ENCODE data around the gene ACP3.
A peak's percentile ranks its signal among the peaks of the same experiment; 100 is the strongest.

Gene ACP3

DNA sequence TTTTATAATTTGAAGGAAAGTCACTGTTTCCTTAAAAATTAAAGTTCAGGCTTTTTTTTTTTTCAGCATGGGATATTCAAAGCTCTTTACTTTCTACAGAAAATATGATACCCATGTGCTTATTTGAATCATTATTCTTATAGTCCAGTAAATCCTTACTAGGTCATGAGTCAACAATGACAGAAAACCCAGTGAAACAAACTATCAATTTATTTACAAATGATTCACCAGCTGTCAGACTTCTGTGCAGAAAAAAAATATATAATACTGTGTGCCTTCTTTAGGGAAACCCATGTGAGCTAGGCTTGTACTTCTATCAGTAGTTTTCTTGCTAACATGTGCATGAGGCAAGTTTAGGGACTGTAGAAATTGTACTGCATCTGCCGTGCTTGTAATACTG, 1.2 kb downstream of the ACP3 start:
- no peak for DNase-seq

DNA sequence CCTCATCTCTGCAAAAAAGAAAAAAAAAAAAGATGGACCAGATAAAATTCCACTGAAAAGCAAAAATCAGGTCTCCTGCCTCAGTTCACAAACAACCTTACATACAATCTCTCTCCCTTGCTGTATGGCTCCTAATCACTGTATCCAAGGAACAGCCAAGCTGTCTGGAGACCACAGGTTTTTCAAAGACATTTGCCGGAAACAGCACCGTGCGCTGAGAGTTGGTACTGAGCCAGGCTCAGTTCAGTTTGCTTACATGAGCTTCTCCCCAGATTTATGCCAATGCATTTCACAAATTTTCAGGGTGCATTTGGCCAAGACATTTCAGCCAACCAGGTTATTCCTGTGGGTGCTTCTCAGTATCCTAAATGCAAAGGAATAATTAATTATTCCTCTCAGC, 4.1 kb downstream of the ACP3 start:
- DNase-seq, result no peak

DNA sequence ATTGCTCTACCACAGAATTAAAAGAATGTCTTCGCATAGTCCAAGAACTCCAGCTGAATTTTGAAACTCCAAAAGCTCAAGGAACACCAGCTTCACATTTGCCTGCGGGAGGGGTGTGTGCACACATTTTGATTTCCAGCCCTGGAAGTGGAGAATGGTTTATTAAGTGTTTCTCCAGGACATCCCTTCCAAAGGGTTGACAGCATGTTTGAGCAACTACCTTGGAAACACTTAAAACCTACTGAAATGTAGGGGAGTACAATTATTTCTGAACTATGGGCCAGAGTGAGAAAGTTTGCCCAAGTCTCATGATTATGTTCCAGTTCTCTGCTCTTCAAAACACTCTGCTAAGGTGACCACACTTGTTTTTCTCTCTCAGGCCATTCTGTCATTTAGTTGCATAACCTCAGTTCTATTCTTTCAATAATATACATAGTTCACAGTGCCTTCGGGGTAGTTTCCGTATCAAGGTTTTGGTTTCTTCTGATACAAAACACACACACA, 7.9 kb downstream of the ACP3 start:
- no peak for DNase-seq

DNA sequence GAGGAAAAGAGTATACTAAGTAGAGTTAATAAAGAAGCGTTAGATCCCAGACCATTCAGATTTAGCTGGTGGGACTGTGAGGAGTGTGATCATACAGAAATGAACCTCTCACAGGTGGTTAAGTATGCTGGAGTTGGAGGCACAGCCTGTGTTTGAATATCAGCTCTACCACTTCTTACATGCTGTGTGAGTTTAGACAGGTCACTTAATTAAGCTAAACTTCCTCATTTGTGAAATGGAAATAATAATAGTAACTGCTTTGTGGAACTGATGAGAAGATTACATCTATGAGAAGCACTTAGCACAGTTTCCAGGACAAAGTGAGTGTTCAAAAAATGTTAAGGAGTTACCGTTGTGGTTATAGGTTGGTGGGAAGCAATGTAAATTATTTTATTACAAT, 8.4 kb downstream of the ACP3 start:
- DNase-seq, result no peak

DNA sequence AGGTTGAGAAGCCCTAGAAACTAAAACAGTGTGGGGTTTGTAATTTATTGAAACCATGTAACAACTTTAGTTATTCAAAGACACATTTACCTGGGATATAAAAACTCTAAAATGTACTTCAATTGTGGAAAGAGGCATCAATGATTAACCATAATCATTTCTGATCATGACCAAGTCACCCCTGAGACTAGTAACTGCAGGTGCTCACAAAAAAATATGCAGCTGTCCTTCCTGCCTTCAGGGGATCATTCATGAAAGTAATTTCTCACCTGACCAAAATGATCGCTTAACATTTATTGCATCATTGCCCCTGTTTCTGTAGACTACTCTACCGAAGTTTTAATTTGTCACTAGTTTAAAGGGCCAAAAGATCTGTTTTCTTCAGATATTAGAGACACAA, 9.0 kb downstream of the ACP3 start:
- no peak for DNase-seq

DNA sequence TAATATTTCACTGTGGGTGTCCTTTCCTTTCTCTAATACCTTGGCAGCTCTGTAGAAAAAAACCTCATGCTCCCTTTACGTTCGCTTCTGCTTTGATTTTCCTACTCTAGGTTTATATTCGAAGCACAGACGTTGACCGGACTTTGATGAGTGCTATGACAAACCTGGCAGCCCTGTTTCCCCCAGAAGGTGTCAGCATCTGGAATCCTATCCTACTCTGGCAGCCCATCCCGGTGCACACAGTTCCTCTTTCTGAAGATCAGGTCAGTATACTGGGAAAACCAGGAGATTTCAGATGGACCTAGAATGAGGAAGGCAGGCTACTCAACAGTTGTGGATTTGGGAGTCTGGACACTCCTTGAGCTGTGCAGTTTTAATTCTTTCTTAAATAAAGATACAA, 14.9 kb downstream of the ACP3 start:
- DNase-seq, result no peak

DNA sequence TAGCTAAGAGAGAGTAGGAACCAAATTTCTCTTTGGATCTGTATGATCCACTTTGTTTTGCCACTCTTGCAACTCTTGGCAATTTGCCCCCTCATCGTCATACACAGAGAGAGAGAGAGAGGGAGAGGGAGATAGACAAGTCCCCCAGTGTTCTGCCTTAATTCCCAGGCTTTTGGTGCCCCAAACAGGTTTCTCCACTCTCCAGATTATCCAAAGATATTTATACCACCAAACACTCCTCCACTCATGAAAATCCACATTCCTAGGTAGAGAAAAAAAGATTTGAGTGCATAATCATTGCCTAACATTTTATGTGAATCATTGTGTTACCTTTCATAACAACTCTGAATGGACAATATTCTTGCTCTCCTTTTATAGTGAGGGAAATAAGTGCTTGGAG, 15.3 kb downstream of the ACP3 start:
- no peak for DNase-seq

DNA sequence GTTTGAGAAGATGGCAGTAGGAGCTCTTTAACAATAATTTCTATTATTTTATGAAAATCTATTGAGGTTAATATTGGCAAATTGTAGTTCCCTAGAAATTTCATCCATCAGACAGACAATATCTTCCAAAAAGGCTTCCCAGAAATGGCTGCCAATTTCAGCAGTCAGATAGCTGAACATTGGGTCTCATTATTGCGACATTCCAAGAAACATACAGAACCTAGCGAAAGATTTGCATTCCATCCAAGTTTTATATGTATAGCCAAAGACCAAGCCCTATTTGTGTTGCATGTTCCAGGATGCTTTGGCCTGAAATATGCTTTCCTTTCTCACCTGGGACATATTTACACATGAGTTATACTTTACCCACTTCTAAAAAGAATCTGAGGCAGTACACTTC, 24.5 kb downstream of the ACP3 start:
- no peak for DNase-seq

DNA sequence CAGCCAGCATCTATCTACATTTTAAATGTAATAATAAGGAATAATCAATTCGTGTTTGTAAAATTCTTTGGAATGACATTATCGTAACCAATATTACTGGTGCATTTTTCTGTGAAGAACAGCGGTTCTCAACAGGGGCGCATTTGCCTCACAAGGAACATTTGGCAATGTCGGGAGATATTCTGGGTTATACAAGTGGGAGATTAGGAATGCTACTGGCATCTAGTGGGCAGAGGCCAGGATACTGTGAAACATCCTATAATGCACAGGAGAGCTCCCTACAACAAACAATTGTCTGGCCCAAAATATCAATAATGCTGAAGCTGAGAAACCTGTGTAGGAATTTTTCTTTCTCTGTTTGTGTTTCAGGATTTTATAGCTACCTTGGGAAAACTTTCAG, 25.0 kb downstream of the ACP3 start:
- DNase-seq, result no peak

DNA sequence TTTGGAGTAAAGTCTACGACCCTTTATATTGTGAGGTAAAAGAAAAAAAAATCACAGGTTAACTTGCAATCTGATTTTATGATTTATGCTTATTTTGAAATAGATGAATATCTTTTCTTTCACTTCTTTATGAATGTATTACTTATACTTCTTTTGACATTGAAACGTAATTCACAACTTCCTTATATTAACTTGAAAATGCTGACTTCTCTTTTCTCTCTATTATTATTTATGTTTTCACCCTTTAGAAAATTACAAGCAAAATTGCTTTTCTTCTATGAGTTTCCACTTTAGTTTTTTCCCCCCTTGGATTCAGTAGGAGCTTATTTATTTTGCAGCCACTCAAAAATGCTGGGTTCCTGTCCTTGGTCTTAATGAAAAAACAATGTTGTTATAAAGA, 25.4 kb downstream of the ACP3 start:
- DNase-seq, result no peak

DNA sequence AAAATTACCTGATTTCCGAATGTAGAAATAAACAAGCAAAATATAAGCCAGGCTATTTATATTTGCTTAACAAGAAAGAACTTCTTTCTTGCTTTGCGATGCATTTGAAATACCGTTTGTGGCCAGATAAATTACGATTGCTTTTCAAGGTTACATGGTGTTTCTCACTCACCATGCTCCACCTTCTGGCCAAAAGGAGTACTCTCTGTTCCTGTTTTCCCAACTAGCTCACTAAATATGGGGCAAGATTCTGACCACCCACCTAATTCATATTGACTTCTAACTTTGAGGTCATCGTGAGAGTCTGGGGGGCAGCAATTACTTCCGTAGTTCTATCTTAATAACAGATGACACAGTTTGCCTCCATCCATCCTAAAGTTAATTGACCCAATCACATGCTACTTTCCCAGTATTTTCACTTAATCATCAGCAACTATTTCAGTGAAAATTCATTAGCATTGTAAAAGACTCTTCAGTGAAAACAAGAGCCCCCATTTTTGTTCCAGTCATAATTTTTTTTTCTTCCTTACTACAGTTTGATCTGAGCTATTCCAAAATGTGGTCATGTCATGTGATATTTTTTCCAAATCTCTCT, 25.9 kb downstream of the ACP3 start:
- no peak for DNase-seq

DNA sequence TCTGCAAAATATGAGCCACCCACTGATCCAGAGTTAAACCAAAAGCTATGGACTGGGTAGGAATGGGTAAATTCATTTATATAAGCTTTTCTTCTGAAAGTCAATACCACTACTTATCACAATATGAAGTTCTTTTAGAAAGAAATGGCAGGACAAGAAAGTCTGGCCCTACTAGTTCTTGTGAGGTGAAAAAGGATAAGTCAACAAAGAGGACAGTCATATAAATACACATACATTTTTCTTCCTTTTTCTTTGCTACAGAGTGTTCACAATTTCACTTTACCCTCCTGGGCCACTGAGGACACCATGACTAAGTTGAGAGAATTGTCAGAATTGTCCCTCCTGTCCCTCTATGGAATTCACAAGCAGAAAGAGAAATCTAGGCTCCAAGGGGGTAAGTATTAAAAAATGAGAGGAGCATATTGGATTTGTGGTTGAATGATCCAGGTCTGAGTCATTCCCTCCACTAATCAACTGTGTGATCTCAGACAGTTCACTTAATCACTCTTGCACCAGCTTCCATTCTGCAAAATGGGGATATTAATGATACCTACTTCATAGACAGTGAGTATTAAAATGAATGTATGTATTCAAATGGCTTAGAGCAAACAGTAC, 27.6 kb downstream of the ACP3 start:
- no peak for DNase-seq

DNA sequence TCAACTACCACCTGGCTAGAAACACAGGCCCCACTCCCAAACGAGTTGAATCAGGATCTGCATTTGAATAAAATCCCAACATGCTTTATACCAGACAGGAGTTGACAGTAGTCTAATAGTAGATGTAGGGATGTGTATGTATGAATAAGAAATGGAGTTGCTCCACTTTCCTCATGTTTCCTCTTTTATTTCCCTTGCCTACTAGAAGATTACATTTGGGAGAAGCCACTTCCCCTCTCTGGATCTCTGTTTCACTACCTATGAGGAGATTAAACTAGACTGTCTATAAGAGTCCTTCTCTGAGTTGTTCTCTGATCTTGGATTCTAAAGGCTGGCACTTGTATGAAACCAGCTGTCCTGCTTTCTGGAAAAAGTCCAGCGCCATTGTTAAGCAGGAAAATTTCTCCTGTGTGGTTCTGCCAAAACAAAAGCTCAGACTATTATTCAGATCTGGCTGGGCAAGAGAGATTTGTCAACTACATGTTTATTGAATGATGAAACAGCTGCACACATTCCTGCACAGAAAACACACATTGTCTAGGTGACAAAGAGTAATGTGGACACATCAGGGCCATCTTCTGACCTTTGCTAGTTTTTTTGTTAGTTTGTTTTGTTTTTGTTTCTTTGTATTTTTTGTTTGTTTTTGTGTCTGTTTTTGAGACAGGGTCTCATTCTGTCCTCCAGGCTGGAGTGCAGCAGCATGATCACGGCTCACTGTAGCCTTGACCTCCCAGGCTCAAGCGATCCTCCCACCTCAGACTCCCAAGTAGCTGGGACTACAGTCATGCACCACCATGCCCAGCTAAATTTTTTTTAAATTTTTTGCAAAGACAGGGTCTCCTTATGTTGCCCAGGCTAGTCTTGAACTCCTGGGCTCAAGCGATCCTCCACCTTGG, 29.9 kb downstream of the ACP3 start:
- no peak for DNase-seq

DNA sequence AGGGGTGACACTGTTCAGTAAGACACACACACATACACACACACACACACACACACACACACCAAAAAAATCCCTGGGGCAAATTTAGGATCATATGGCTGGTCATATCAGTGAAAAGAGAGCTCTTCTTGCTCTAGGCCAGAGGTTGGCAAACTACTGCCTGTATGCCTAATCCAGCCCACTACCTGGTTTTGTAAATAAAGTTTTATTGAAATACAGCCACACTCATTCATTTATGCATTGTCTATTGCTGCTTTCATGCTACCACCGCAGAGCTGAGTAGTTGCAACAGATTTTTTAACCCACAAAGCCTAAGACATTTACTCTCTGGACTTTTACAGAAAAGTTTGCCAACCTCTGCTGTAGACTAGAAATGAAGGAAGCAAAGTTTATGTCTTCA, 30.6 kb downstream of the ACP3 start:
- no peak for DNase-seq

DNA sequence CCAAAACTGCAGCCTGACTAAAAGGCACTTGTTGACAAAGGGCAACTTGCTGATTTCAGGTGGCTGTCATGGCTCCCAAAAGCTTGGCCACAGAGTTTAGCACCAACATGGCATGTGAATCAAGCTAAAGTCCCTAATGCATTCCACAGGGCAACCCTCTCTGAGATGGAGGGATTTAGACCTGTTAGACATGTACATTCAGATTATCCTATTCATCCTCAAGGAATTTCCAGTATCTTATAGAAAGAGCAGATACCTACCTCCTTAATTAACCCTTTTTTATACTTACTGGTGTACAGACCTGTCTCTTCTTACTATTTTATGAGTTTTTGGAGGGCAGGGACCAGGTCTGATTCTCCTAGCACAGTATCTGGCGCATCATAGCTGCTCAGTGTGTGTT, 31.3 kb downstream of the ACP3 start:
- DNase-seq, result no peak

DNA sequence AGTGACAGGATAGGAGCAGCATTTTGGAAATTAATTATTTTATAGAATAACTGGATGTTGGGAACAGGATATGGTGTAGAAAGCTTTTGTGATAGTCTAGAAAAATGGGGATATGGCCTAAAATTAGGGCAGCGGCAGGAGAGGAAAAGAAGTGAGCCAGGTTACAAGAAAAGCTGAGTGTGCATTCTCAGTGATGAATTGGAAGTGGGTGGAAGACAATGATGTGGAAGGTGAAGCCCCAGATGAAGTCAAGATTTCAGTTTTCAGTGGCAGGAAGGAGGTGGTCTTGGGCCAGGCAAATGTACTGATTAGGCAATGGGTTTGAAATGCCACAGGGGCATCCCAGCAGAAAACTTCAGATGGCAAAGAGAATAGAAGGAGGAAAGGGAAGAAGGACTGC, 33.6 kb downstream of the ACP3 start:
- no peak for DNase-seq

DNA sequence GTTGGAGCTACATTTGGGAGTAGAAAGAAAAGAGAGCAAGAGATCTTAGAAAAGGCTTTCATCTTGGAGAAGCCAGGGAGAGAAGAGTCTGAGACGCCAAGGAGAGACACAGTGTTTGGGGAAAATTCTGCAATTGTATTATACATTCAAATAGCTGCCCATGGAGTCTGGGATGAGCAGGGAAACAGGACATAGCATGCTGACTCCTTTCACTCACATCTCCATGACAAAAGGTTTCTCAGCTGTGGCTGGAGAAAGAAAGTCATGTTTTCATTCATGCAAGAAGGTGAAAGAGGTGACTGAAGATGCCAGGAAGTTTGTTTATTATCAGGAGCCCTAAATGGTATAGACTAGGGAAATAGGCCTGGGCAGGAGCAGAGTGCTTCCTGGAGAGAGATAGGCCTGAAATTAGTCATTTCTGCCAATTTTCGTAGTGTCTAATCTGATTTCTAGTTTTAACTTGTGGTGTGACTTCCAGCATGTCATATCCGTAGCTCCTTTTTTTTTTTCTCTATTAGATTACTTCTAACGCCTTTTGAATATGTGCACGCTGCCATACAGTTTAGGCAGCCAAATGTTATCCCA, 34.1 kb downstream of the ACP3 start:
- no peak for DNase-seq

DNA sequence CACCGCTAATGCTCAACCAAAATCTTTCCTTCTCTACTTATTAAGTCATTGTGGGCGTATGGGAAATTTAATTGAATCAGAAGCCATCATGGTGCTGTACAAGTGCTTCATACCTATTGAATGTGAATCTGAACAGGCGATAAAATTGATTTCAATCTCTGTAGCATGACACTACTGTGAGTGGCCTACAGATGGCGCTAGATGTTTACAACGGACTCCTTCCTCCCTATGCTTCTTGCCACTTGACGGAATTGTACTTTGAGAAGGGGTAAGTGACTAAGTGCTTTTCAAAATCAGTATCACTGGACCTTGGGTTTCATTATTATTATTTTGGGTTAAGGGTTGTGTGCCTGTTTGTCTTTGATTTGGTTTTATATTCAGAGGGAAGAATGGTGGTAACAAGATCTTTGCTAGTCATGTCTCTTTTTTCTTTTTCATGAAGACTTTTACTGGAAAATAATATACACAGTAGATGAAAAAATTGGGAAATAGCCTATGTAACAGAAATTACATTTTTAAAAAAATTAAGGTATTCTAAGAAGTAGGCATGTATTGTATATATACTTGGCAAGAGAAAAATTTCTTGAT, 35.4 kb downstream of the ACP3 start:
- peak; percentile 65 for DNase-seq

DNA sequence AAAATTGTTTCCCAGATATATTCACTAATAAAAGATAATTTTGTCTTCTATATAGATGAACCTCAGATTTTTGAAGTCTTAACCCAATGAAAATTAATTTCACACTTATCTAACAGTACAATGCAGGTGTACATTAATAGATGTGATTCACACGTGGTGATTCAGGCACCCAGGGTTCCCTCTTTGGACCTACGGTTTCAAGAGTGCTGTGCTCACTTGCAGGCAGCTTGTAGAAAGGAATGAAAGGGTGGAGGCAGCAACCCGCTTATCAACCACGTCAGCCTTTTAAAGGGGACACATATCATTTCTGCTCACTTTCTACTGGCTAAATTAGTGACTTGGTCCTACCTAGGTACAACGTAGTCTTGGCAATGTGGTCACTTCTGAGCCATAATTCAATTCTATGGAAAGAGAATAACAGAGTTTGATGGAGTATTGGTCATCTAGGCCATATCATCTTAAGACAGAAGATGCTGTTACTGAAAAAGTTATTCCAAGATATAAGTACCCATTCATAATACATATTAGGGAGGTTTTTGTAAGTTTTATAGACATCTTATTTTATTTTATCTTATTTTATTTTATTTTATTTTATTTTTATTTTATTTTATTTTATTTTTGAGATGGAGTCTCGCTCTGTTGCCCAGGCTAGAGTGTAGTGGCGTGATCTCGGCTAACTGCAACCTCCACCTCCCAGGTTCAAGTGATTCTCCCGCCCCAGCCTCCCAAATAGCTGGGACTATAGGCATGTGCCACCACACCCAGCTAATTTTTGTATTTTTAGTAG, 37.9 kb downstream of the ACP3 start:
- DNase-seq, result no peak

DNA sequence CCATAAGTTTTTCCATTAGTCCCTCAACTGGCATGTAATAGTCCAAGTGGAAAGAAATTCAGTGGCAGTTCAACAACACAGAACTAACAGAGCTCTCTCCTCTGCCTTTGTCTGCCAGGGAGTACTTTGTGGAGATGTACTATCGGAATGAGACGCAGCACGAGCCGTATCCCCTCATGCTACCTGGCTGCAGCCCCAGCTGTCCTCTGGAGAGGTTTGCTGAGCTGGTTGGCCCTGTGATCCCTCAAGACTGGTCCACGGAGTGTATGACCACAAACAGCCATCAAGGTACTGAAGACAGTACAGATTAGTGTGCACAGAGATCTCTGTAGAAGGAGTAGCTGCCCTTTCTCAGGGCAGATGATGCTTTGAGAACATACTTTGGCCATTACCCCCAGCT, 39.4 kb downstream of the ACP3 start:
- DNase-seq, result no peak

DNA sequence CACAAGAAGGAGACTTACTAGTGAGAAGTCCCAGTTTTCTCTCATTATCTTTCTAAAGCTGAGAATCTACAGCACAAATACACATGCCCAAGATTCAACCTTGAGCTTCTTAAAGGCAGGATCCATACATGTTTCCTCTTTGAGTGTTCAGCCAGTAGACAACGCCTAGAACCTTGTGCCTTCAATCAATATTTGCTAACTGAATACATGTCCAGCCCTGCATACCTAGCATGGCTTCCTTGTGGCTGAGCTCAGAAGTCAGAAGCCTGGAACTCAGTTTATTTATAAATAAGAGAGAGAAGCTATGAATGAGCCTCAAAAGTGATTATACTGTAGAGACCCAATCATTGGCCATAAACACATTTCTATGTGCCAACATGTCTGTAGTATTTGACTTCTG, 43.5 kb downstream of the ACP3 start:
- no peak for DNase-seq

DNA sequence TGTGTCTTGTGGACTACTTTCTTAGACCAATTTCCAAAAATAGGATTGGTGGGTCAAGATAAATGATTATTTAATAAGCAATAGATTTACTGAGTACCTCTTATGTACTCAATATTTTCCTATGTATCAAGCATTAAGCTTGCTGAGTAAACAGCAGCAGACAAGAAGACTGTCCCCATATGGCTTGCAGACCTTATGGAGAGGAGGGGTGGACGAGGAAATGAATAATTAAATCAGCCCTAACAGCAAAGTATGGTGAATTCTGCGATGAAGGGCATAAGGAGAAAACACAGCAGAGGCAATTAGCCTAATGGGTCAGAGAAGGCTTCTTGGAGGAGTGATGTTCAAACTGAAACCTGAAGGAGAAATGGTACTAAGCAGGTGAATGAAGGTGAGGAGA, 45.1 kb downstream of the ACP3 start:
- DNase-seq, result no peak

DNA sequence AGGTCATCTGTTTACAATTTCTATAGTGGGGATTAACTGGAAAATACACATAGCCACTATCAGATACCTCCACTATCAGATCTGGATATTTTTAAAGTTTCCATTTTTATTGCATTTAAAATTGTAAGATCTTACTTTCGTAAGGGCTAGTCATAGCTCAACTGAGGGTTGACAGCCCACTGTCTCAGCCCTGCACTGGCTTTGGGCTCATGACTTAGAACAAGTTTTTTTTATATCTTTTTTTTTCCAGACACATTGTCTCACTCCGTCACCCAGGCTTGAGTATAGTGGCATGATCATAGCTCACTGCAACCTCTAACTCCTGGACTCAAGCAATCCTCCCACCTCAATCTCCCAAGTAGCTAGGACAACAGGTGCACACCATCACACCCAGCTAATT, 51.3 kb downstream of the ACP3 start:
- no peak for DNase-seq
